ENCODE results near the gene KLHDC8A.

The KLHDC8A gene

DNA sequence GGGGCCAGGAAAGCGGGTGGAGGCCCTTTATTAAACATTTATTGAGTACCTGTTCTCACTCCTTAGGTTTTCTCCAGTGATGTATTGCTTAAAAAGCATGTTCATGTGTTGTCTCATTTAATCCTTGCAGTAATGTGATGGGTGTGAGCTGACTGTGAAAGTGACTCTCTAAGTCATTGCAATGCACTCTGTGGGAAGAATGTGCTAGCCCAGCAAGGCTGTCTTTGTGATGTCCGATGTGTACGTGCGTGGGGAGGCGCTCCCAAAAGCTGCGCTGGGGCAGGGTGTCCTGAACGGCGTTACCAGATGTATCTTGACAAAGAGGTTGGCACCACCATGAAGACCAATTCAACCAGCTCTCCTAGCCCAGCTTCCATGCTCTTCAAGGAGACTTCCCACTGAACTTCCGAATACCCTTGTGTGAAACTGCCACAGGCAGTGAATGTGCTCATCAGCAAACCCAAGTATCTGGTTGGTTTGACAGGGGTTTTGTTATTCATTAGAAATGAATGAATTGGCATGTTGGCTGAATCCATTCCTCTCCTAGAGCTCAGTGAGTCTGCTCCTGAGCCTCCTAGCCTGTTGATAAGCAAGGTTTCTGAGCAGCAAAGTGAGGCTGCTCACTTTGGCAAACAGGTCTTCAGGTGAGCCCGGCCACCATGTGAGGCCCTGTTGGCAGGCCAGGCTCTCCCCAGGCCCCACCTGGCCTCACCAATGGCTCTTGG, 63.2 kb downstream of the KLHDC8A start:
- Histone ChIP-seq H3K4me2 (no peak overlapping the region), H3K4me3 (no peak overlapping the region), H3K4me1 (peaks cover 15% of the 10 kb centered on the region), H4K20me1 (peaks cover 29% of the 10 kb centered on the region; the same call in 1 of the 2 replicates), H3K27me3 (peaks cover 49% of the 10 kb centered on the region), H3K9me3 (no peaks in the 10 kb centered on the region), H3K9ac (no peak overlapping the region), H3K27ac (no peak overlapping the region), H3K36me3 (no peaks in the 10 kb centered on the region)
- no peak for TF ChIP-seq Cebpa-rat (IDR thresholded peaks at IDR 0.05)

DNA sequence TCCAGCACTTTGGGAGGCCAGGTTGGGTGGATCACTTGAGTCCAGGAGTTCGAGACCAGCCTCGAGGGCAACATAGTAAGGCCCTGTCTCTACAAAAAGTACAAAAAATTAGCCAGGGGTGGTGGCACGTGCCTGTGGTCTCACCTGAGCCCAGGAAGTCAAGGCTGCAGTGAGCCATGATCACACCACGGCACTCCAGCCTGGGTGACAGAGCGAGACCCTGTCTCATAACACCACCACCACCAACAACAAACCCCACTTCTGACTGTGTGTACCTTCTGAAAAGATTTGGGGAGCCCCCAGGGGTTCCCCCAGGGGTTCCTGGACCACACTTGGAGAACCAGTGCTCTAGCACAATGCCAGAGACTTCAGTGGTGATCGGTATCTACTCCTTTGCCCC, 65.1 kb downstream of the KLHDC8A start:
- Histone ChIP-seq H3K9me3 (no peaks in the 10 kb centered on the region), H3K9ac (no peak overlapping the region), H3K27ac (no peak overlapping the region), H3K27me3 (peaks cover 49% of the 10 kb centered on the region), H3K4me1 (peaks cover 26% of the 10 kb centered on the region), H3K36me3 (no peaks in the 10 kb centered on the region), H3K4me3 (no peak overlapping the region), H4K20me1 (peaks cover 45% of the 10 kb centered on the region), H3K4me2 (no peak overlapping the region)
- TF ChIP-seq Cebpa-rat (IDR thresholded peaks at IDR 0.05): no peak

DNA sequence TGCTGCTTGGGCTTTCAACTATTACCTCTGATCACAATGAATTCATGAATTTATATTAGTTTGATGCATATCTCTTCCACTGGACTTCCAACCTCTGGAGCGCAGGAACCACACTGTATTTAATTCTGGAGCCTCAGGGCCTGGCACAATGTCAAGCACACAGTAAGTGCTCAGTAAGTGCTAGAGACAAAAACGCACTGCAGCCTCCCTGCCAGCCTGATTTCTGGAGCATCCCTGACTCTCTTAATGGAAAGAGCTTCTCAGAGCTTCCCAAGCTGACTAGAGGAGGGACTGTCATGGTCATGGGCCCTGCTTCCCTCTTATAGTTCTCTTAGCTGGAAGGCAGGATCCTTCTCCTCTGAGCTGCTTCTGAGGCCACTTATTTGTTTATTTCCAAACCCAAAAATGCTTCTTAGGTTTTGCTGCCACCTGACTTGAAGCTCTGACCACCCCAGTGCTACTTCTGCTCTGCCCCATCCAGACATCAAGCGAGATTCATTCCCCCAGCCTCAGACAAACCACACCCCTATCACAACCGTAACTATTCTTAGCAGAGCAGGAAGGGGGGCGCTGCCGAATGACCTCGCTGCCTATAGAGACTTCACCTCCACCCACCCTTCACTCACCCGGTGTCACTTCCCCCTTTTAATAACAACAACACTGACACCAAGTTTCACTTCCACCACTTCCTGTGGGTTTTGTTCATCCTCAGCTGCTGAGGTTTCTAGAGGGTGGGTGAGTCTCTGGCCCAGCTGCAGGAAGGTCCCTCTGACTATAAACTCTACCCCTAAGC, 68.8 kb downstream of the KLHDC8A start:
- peaks cover 71% of the 10 kb centered on the region for H4K20me1 ChIP-seq
- H3K9ac ChIP-seq: 0 out of 2 replicates have a peak overlapping the region, but pooled peaks have one; percentile 42
- no peak for TF ChIP-seq Cebpa-rat (IDR thresholded peaks at IDR 0.05)
- H3K27me3 ChIP-seq: peaks cover 46% of the 10 kb centered on the region
- H3K27ac ChIP-seq: peak overlapping the region; percentile 63
- H3K36me3 ChIP-seq: no peaks in the 10 kb centered on the region
- H3K4me2 ChIP-seq: peak overlapping the region; percentile 92
- no peaks in the 10 kb centered on the region for H3K9me3 ChIP-seq
- H3K4me1 ChIP-seq: peaks cover 63% of the 10 kb centered on the region
- peak overlapping the region; percentile 44; the same call in 1 of the 2 replicates for H3K4me3 ChIP-seq

DNA sequence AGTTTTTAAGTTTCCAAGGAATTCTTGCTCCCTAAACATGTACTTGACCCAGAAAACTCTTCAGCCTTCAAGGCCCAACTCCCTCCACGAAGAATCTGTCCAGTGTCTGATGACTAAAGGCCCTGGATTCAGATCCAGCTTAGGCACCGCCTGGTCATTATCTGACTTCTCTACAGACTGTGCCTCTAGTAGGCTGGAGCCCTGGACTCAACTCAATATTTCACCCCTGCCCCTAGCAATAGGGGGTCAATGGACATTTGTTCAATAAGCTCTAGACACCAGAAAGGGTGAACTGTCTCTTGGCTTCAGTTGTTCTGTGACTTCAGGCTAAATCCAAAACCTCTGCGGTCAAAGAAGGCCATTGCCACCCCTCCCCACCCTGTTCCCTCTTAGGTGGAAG, 69.6 kb downstream of the KLHDC8A start:
- Histone ChIP-seq H3K27ac (peak overlapping the region; percentile 63; the same call in 1 of the 2 replicates), H3K36me3 (no peaks in the 10 kb centered on the region), H3K4me3 (no peak overlapping the region), H3K27me3 (peaks cover 46% of the 10 kb centered on the region), H3K9me3 (no peaks in the 10 kb centered on the region), H4K20me1 (peaks cover 72% of the 10 kb centered on the region), H3K9ac (no peak overlapping the region), H3K4me2 (peak overlapping the region; percentile 92), H3K4me1 (peaks cover 64% of the 10 kb centered on the region)
- TF ChIP-seq Cebpa-rat (IDR thresholded peaks at IDR 0.05): no peak

DNA sequence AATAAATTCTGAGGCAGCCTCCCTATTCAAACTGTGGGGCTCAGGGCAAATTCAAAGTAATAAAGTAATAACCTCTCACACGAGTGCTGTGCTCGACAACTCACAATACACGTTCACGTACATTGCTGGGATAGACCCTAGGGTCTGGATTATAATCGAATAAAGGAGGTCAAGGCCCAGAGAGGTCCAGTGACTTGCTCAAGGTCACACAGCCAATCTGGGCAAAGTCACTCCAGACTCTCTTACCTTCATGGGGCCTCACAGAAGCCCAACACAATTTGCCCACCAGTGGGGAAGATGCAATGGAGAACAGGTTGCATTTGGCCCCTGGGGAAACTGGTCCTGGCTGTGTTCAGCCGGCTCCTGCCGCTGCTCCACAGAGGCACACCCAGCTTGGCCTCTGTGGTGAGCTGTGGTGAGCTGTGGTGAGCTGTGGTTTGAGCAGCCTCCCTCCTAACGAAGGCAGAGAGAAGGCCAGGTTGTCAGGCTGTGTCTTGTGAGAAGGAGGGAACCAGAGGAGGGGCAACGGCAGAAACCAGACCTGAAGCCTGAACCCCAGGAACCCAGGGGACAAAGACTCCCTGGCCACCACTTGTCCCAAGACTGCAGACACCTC, 70.3 kb downstream of the KLHDC8A start:
- Histone ChIP-seq H3K9ac (no peak overlapping the region), H3K4me1 (peaks cover 64% of the 10 kb centered on the region), H3K9me3 (no peaks in the 10 kb centered on the region), H3K27me3 (peaks cover 47% of the 10 kb centered on the region), H3K27ac (no peak overlapping the region), H3K4me2 (peak overlapping the region; percentile 92), H4K20me1 (peaks cover 70% of the 10 kb centered on the region), H3K36me3 (no peaks in the 10 kb centered on the region), H3K4me3 (peak overlapping the region; percentile 43; the same call in 1 of the 2 replicates)
- no peak for TF ChIP-seq Cebpa-rat (IDR thresholded peaks at IDR 0.05)
